Mesendoderm (in vitro differentiated cells): ENCODE results near the gene THAP5.

Experiments
- DNase-seq: peaks from one replicate; pipeline ENCODE4 v3.0.0; 2013
- H2AK5ac ChIP-seq: 2 replicates; pipeline ENCODE4 v1.6.1; 2013; ENCODE audit warnings: low read length, inconsistent platforms
- H2BK120ac ChIP-seq: 2 replicates; pipeline ENCODE4 v1.6.1; 2013; ENCODE audit warnings: low read depth, mild to moderate bottlenecking, low read length, moderate library complexity, mixed read lengths
- H2BK15ac ChIP-seq: replicated peaks from 2 replicates; pipeline ENCODE4 v1.6.1; 2013; ENCODE audit warnings: low read depth, mild to moderate bottlenecking, moderate library complexity
- H2BK5ac ChIP-seq: 2 replicates; pipeline ENCODE4 v1.6.1; 2013; ENCODE audit warnings: low read length, inconsistent platforms
- H3K18ac ChIP-seq: 2 replicates; pipeline ENCODE4 v1.6.1; 2013; ENCODE audit warnings: mild to moderate bottlenecking, low read length, mixed read lengths
- H3K23ac ChIP-seq: one replicate; pipeline ENCODE4 v1.6.1; 2013; ENCODE audit warnings: low read length
- H3K27ac ChIP-seq: 2 replicates; pipeline ENCODE4 v1.5.1; 2013; ENCODE audit warnings: low read depth, mild to moderate bottlenecking, inconsistent platforms, low read length, moderate library complexity
- H3K27me3 ChIP-seq: 2 replicates; pipeline ENCODE4 v1.6.1; 2013; ENCODE audit warnings: low read length, control low read depth, mild to moderate bottlenecking, inconsistent platforms; ENCODE audit not compliant: insufficient read depth, poor library complexity
- H3K36me3 ChIP-seq: 2 replicates; pipeline ENCODE4 v1.6.1; 2013; ENCODE audit warnings: low read length, inconsistent platforms; ENCODE audit not compliant: control insufficient read depth, insufficient read depth
- H3K4ac ChIP-seq: one replicate; pipeline ENCODE4 v1.6.1; 2013; ENCODE audit warnings: low read depth, mild to moderate bottlenecking, low read length, moderate library complexity
- H3K4me1 ChIP-seq: 2 replicates; pipeline ENCODE4 v1.6.1; 2013; ENCODE audit warnings: low read depth, low read length, inconsistent platforms; ENCODE audit not compliant: control insufficient read depth
- H3K4me2 ChIP-seq: 2 replicates; pipeline ENCODE4 v1.6.1; 2013; ENCODE audit warnings: low read length
- H3K4me3 ChIP-seq: 2 replicates; pipeline ENCODE4 v1.5.1; 2013; ENCODE audit warnings: mild to moderate bottlenecking, low read length
- H3K56ac ChIP-seq: one replicate; pipeline ENCODE4 v1.6.1; 2013; ENCODE audit warnings: low read length
- H3K79me1 ChIP-seq: 2 replicates; pipeline ENCODE4 v1.6.1; 2013; ENCODE audit warnings: low read length, inconsistent platforms
- H3K79me2 ChIP-seq: 2 replicates; pipeline ENCODE4 v1.6.1; 2013; ENCODE audit warnings: mild to moderate bottlenecking, low read length; ENCODE audit not compliant: control insufficient read depth, insufficient read depth
- H3K9ac ChIP-seq: 2 replicates; pipeline ENCODE4 v1.6.1; 2013; ENCODE audit warnings: low read length, inconsistent platforms
- H4K5ac ChIP-seq: one replicate; pipeline ENCODE4 v1.6.1; 2013; ENCODE audit warnings: low read length
- H4K8ac ChIP-seq: one replicate; pipeline ENCODE4 v1.6.1; 2013; ENCODE audit warnings: low read depth, mild to moderate bottlenecking, control low read depth, low read length, moderate library complexity
- WGBS: extraction: QIAGEN DNeasy Blood & Tissue Kit; methylation state at CpG from one replicate; pipeline ENCODE4 v1.1.7; 2013; ENCODE audit warnings: low lambda C conversion rate, missing lambda C conversion rate; ENCODE audit not compliant: insufficient coverage; ENCODE audit errors: extremely low coverage; 5-methylcytosine and 5-hydroxymethylcytosine counted together

The THAP5 gene

DNA sequence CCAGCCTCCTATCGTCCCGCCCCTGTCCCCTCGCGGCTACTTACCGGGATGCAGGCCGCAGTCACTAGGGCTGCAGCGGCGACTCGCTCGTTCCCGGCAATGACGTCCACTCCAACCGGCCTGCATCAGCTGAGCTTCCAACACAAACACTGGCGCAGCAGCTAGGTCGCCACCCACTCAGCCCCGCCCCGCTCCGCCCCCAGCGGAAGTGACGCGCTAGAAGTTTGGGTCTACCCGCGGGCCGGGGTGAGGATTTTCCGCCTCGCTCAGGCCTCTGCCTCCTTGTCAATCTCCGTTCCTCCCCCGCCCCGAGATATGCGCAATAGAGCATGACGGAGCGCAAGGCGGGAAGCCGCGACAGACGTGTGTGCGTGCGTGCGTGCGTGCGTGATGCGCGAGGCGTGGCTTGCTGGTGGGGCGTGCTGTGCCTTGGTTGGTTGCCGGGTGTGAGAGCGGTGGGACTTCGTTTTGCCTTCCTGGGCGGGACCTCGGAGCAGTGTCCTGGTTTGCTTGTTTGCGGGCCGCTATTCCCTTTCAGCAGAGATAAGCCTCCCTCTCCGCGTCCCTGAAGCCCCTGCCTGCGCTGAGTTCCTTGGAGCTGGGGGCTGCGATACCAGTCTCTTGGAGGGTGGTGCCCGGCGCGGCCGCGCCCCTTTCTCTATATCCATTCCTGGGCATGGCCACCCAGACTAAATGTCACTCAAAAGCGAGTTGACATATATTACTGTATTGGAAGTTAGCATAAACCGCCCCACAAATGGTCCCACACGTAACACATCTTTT is 43.3 kb downstream of the THAP5 start, which contains the start of gene PNPLA8:
Gene PNPLA8, minus strand, starts transcription at position 151 of the 783 bp plus-strand sequence. CDS start 10,644 bp downstream, outside the sequence.
- H2AK5ac ChIP-seq = no peak within 1 kb of the TSS
- no CpG with 5 or more reads among the region's 64 CpGs for WGBS

DNA sequence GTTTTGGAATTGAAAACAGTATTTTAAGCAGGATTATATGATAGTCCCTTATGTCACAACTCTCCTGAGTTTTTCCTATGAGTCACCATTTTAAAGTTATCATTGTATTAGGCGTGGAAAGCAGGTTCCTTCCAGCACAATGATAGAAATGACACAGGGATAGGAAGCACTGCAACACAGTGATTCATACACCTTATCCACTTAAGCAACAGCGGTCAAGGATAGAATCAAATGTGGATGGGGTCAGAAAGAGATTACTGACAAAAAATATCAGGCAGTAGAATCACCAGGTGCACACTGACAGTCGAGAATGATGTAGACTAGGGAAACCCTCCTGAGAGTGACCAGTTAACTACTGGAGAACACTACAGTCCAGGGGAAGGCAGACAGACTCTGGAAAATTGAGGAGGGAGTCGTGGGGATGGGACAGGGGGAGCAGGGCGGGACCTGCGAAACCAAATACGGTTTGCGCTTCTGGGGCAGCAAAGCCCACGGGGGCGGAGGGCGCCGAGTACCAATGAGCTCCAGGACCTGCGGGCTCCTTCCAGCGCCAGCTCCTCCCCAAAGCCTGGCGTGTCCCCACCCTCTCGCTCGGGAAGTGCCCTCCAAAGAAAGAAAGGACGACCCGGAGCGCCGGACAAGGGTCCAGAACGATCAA is 44.0 kb downstream of the THAP5 start:
- Histone ChIP-seq H2BK120ac (no peak overlapping the region), H3K56ac (peak overlapping the region; percentile 94), H3K4me2 (peak overlapping the region; percentile 91), H3K36me3 (no peaks in the 10 kb centered on the region), H3K27me3 (no peaks in the 10 kb centered on the region), H3K9ac (peak overlapping the region; percentile 88), H4K8ac (no peak overlapping the region), H2AK5ac (no peak overlapping the region), H3K79me2 (peaks cover 7% of the 10 kb centered on the region), H3K4ac (no peak overlapping the region), H3K18ac (no peak overlapping the region), H3K23ac (no peak overlapping the region), H3K4me3 (peak overlapping the region; percentile 77), H4K5ac (no peak overlapping the region), H2BK5ac (peak overlapping the region; percentile 60), H3K27ac (peak overlapping the region; percentile 76), H3K79me1 (peaks cover 4% of the 10 kb centered on the region), H3K4me1 (peaks cover 6% of the 10 kb centered on the region), H2BK15ac (no peak overlapping the region)
- DNase-seq = peak; percentile 93
- WGBS = no CpG with 5 or more reads among the region's 22 CpGs

More for the DNA sequence above, 43.3 kb downstream of the THAP5 start, which contains the start of gene PNPLA8:
- H3K27ac ChIP-seq = peak within 1 kb of the TSS; percentile 85
- peaks cover 4% of the 10 kb centered on the region for H3K79me1 ChIP-seq
- H3K36me3 ChIP-seq = no peaks in the 10 kb centered on the region
- DNase-seq = peak; percentile 100
- peaks cover 7% of the 10 kb centered on the region for H3K79me2 ChIP-seq
- peak within 1 kb of the TSS; percentile 88 for H3K9ac ChIP-seq
- H3K4me3 ChIP-seq = peak within 1 kb of the TSS; percentile 77
- peak within 1 kb of the TSS; percentile 60 for H2BK5ac ChIP-seq
- no peak within 1 kb of the TSS for H2BK15ac ChIP-seq
- no peak within 1 kb of the TSS for H4K5ac ChIP-seq
- peak within 1 kb of the TSS; percentile 94 for H3K56ac ChIP-seq
- H3K4me1 ChIP-seq = peaks cover 6% of the 10 kb centered on the region
- no peak within 1 kb of the TSS for H3K18ac ChIP-seq
- no peak within 1 kb of the TSS for H2BK120ac ChIP-seq
- peak within 1 kb of the TSS; percentile 16 for H4K8ac ChIP-seq
- H3K27me3 ChIP-seq = no peaks in the 10 kb centered on the region
- no peak within 1 kb of the TSS for H3K23ac ChIP-seq
- no peak within 1 kb of the TSS for H3K4ac ChIP-seq
- H3K4me2 ChIP-seq = peak within 1 kb of the TSS; percentile 91

DNA sequence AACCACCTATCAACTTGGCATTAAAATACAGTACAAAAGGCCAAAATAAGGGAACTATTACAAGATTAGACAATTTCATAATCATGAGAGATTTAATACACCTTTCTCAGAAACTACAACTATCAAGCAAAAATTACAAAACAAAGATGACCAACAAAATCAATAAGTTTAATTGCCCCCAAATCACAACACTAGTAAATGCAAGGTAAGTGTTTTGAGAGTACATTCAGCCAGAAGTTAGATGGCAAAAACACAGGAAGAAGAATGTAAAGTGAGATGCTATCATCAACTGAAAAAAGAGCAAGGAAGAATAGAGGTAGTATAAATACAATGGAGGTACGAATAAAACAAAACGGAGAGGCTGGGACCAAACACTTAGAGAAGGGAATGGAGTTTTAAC is 46.7 kb downstream of the THAP5 start:
- no peak overlapping the region for H3K18ac ChIP-seq
- H3K9ac ChIP-seq = no peak overlapping the region
- no peak overlapping the region for H2AK5ac ChIP-seq
- H2BK15ac ChIP-seq = no peak overlapping the region
- H4K5ac ChIP-seq = no peak overlapping the region
- H3K27me3 ChIP-seq = no peaks in the 10 kb centered on the region
- WGBS = no CpG with 5 or more reads among the region's 2 CpGs
- no peak overlapping the region for H3K56ac ChIP-seq
- no peak overlapping the region for H3K4me3 ChIP-seq
- no peak overlapping the region for H3K23ac ChIP-seq
- H4K8ac ChIP-seq = no peak overlapping the region
- H3K79me2 ChIP-seq = peaks cover 7% of the 10 kb centered on the region
- H3K79me1 ChIP-seq = peaks cover 4% of the 10 kb centered on the region
- H3K4me1 ChIP-seq = peaks cover 6% of the 10 kb centered on the region
- no peak overlapping the region for H3K4me2 ChIP-seq
- no peak overlapping the region for H3K4ac ChIP-seq
- H3K36me3 ChIP-seq = no peaks in the 10 kb centered on the region
- no peak overlapping the region for H3K27ac ChIP-seq
- H2BK5ac ChIP-seq = no peak overlapping the region
- no peak overlapping the region for H2BK120ac ChIP-seq
- no peak for DNase-seq

DNA sequence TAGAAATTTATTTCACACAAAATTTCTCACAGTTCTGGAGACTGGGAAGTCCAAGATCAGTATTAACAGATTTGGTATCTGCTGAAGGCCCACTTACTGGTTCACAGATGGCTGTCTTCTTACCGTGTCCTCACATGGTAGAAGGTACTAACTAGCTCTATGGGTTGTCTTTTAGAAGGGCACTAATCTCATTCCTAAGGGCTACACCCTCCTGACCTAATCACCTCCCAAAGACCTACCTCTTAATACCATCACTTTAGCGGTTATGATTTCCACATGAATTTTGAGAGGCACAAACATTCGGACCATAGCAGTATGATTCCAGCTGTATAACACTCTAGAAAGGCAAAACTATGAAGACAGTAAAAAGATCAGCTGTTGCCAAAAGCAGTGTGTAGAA is 51.6 kb downstream of the THAP5 start:
- no peaks in the 10 kb centered on the region for H3K27me3 ChIP-seq
- H3K79me2 ChIP-seq = no peaks in the 10 kb centered on the region
- H3K36me3 ChIP-seq = no peaks in the 10 kb centered on the region

DNA sequence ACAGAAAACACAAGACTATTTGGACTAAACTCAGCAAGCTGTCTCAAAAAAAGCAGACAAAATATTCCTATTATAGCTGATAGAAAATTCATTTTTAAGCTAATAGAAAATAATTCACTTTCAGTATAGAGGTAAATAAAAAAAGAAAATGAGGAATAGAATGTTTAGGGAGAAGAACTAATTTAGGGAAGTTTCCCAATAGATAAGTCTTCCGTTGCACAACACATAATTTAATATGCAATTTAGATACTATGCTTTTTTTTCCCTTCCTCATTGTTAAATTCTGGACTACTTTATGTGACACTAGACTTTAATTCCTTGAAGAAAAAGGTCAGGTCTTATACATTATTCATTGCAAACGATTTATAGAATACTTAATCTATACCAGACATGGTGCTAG is 53.9 kb downstream of the THAP5 start:
- Histone ChIP-seq H2BK5ac (no peak overlapping the region), H3K23ac (no peak overlapping the region), H3K18ac (no peak overlapping the region), H3K4me1 (no peaks in the 10 kb centered on the region), H3K79me2 (no peaks in the 10 kb centered on the region), H4K5ac (no peak overlapping the region), H3K27ac (no peak overlapping the region), H3K27me3 (no peaks in the 10 kb centered on the region), H4K8ac (no peak overlapping the region), H2AK5ac (no peak overlapping the region), H3K4me2 (no peak overlapping the region), H2BK15ac (no peak overlapping the region), H3K36me3 (no peaks in the 10 kb centered on the region), H3K56ac (no peak overlapping the region), H2BK120ac (no peak overlapping the region), H3K4ac (no peak overlapping the region), H3K9ac (no peak overlapping the region), H3K79me1 (no peaks in the 10 kb centered on the region), H3K4me3 (no peak overlapping the region)
- no CpG with 5 or more reads among the region's 2 CpGs for WGBS
- DNase-seq = no peak

More for the DNA sequence above, 51.6 kb downstream of the THAP5 start:
- H3K23ac ChIP-seq = no peak overlapping the region
- H2BK5ac ChIP-seq = no peak overlapping the region
- H3K27ac ChIP-seq = no peak overlapping the region
- no peak overlapping the region for H3K56ac ChIP-seq
- no peak overlapping the region for H3K4me2 ChIP-seq
- H2BK15ac ChIP-seq = no peak overlapping the region
- H3K79me1 ChIP-seq = no peaks in the 10 kb centered on the region
- H3K4ac ChIP-seq = no peak overlapping the region
- peaks cover 4% of the 10 kb centered on the region for H3K4me1 ChIP-seq
- no peak overlapping the region for H2BK120ac ChIP-seq
- H2AK5ac ChIP-seq = no peak overlapping the region
- no peak overlapping the region for H4K8ac ChIP-seq
- no peak overlapping the region for H3K4me3 ChIP-seq
- no CpG with 5 or more reads among the region's 3 CpGs for WGBS
- DNase-seq = no peak
- H4K5ac ChIP-seq = no peak overlapping the region
- no peak overlapping the region for H3K18ac ChIP-seq
- H3K9ac ChIP-seq = no peak overlapping the region
